GM12875 (cell line): ENCODE data around the gene ADTRP.

ENCODE experiments used
- H3K4me3 ChIP-seq: one replicate; pipeline ENCODE4 v1.5.1; 2011; ENCODE audit warnings: low read depth, low read length, control low read depth
- TF ChIP-seq, protein P1 (sequence below): IDR thresholded peaks from 2 replicates; pipeline ENCODE4 v1.5.1; 2011; ENCODE audit warnings: low read depth, mild to moderate bottlenecking, control low read depth, inconsistent platforms, low read length, moderate library complexity, borderline replicate concordance; ENCODE audit not compliant: insufficient read depth

ADTRP gene

DNA sequence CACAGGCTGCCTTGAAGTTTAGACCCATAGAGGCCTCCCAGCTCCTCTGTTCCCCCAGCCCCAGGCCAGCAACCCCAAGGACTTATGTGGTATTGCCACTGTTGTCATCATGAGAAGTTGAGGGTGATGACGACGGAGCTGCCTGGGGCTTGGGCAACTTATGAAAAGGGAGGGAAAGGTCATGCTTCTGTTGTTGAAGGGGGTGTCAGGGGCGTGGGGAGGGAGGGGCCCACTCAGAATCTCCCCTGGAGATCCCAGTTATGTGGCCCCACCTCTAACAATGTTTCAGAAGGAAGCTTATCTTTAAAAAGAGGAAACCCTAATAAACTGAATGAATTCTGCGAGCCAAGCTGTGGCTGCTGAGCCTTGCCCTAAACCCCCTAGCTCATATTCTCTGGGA is 4.2 kb downstream of the ADTRP start:
- no peak overlapping the region for H3K4me3 ChIP-seq
- TF ChIP-seq, protein P1, sequence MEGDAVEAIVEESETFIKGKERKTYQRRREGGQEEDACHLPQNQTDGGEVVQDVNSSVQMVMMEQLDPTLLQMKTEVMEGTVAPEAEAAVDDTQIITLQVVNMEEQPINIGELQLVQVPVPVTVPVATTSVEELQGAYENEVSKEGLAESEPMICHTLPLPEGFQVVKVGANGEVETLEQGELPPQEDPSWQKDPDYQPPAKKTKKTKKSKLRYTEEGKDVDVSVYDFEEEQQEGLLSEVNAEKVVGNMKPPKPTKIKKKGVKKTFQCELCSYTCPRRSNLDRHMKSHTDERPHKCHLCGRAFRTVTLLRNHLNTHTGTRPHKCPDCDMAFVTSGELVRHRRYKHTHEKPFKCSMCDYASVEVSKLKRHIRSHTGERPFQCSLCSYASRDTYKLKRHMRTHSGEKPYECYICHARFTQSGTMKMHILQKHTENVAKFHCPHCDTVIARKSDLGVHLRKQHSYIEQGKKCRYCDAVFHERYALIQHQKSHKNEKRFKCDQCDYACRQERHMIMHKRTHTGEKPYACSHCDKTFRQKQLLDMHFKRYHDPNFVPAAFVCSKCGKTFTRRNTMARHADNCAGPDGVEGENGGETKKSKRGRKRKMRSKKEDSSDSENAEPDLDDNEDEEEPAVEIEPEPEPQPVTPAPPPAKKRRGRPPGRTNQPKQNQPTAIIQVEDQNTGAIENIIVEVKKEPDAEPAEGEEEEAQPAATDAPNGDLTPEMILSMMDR: no peak

DNA sequence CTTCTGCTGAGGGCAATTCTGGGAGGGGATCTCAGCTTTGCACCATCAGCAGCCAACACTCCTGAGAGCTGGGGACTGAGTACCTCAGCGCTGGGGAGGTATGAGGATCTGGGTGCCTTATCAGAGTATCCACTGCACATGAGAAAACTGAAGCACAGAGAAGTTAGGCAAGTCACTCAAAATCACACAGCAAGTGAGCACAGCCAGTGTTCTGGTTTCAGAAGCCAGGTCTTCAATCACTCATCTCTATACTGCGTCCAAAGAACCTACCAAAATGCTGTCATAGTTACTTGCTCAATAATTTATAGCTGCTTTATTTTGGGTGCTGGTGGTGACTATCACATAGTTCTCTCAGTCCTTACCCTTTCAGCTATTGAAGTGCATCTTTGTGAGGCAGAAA is 5.0 kb downstream of the ADTRP start:
- H3K4me3 ChIP-seq: no peak overlapping the region
- TF ChIP-seq, protein P1: no peak

DNA sequence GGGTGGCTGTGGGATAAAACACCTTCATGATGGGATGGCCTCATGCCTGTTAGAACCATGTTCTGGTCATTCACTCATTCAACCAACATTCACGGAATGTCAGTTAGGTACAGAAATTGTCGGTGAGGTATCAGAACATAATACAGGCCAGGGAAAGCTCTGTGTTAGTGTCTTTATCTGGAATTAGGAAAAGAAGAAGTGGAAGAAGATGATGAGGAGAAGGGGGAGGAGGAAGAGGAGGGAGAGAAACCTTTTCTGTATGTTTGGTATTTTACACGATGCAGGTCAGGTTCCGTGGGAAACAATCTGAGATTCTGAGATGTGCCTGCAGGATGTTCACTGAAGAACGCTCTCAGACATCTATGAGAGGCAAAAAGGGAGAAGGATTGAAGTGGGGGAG is 5.6 kb downstream of the ADTRP start:
- H3K4me3 ChIP-seq: no peak overlapping the region
- TF ChIP-seq, protein P1: no peak

DNA sequence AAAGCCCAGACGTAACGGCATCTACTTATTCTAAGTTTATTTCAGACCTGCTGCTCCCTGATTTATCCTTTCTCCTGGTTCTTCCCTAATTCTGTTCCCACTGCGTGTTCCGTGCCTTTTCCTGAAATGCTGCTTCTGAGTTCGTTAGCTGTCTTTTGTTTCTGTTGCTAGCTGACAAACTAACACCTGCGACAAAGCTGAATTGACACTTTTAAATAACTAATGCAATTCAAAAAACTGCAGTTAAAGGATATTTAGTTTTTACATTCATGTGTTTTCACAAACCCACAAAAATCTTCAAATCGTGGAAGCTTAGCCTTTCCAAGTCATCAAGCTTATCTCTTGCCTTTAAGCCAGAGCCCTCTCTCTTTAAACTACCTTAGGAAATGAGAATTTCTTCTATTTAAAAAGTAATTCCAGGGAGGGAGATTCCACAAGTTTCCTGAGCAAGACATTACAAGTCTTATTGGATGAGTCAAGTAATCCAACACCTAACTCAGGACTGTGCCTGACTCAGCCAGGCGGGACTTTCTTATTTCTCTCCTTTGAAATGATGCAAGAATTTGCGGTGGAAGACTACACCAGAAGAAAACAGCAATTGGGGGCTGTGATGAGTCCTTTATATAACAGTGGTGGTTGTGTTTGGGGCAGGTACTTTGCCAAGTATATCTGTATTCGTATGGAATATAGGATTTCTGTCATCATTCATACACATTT is 6.3 kb downstream of the ADTRP start:
- H3K4me3 ChIP-seq: no peak overlapping the region
- TF ChIP-seq, protein P1: no peak

DNA sequence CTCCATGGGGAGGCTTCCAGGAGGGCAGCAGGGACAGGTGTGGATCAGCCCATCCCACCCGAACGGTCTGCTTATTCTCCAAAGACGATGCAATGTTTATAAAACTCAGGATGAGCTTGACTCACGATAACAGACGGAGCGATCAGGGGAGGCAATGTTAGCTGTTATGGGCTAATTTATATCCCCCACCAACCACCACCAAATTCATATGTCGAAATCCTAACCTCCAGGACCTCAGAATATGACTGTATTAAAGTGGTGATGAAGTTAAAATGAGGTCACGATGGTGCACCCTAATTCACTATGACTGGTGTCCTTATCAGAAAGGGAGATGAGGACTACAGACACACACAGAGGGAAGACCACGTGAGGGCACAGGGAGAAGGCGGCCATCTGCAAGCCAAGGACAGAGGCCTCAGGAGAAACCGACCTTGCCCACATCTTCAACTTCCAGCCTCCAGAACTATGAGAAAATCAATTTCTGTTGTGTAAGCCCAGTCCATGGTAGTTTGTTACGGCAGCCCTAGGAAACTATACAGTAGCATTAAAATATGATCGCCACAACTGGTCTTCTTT is 7.0 kb downstream of the ADTRP start:
- no peak overlapping the region for H3K4me3 ChIP-seq
- TF ChIP-seq, protein P1: no peak

DNA sequence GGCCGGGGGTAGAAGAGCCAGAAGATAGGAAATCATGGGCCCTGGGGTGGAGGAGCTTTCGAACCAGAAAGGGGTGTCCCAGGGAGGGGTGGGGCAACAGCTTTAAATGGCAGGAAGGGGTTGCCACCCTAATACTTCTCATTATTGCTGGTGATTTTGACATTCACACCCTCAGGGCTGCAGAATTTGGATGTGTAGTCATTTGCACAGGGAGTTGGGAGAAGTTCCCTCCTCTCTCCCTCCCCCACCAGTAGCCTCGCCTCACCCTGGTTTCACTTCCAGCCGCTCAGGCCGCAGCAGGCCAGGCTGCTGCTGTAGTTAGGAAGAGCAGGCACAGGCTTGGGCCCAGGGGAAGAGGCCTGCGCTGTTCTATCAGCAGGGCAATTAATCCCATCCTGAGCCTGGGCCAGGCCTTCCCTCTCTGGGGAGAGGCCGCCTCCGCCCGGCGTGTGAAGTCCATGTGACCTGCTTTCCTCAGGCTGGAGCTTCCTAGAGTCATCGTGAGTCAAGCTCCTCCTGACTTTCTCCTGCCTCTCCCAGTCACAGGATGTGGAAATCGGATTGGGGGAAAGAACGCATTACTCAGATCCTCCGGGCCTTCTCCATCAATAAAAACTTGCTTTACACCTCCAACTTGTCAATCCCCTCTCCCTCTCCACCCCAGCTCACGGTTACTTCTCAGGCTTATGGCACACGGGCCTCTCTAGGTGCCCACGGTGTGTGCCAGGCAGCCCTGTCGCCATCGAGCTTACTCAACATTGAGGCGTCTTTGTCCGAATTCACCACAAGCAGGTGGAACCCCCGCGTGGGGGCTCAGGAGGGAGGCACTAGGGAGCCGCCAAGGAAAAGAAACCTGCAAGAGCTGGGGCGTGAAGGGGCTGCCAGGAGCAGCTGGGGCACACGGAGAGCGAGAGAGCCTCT is 7.8 kb downstream of the ADTRP start:
- no peak overlapping the region for H3K4me3 ChIP-seq
- TF ChIP-seq, protein P1: no peak
